Hepatocyte (in vitro differentiated cells): ENCODE data around the gene NT5DC1.

ENCODE experiments used
- EZH2 ChIP-seq: fragments of 200-600 bp; sonication (generic); IDR thresholded peaks from 2 replicates; pipeline ENCODE4 v1.6.1; 2016; ENCODE audit warnings: antibody characterized with exemption, mild to moderate bottlenecking, borderline replicate concordance
- EZH2phosphoT487 ChIP-seq: fragments of 200-600 bp; sonication (generic); IDR thresholded peaks from one replicate; pipeline ENCODE4 v1.6.1; 2018; ENCODE audit warnings: antibody characterized with exemption, mild to moderate bottlenecking, low read depth, moderate library complexity; ENCODE audit not compliant: unreplicated experiment, severe bottlenecking
- TF ChIP-seq, protein P1 (sequence below): fragments of 200-600 bp; sonication (generic); IDR thresholded peaks from 2 replicates; pipeline ENCODE4 v1.5.1; 2016; ENCODE audit warnings: antibody characterized with exemption, mild to moderate bottlenecking; ENCODE audit not compliant: poor library complexity

DNA sequence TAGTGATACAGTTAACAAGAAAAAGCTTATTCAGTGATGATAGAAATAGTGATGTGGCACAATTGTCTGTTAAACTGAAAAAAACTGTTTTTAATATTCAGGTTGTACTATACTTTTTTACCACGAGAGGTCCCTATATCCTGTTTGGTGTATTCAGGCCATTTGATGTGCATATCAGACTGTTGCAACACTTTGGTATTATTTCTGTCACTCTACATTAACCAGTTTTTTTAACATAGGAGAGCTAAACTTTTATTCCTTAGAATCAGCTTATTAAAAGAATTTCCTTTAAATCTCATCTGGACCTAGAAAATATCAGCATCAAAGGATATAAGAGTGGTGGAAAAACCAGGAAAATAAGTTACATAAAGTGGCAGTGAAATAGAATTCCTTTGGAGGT is 116.4 kb downstream of the NT5DC1 start:
- TF ChIP-seq, protein P1, sequence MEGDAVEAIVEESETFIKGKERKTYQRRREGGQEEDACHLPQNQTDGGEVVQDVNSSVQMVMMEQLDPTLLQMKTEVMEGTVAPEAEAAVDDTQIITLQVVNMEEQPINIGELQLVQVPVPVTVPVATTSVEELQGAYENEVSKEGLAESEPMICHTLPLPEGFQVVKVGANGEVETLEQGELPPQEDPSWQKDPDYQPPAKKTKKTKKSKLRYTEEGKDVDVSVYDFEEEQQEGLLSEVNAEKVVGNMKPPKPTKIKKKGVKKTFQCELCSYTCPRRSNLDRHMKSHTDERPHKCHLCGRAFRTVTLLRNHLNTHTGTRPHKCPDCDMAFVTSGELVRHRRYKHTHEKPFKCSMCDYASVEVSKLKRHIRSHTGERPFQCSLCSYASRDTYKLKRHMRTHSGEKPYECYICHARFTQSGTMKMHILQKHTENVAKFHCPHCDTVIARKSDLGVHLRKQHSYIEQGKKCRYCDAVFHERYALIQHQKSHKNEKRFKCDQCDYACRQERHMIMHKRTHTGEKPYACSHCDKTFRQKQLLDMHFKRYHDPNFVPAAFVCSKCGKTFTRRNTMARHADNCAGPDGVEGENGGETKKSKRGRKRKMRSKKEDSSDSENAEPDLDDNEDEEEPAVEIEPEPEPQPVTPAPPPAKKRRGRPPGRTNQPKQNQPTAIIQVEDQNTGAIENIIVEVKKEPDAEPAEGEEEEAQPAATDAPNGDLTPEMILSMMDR: peak; percentile 51
- no peak for TF ChIP-seq EZH2
- no peak for TF ChIP-seq EZH2phosphoT487
